K562 (cell line): ENCODE results near the gene DCST1.

ENCODE experiments used
- BRCA1 ChIP-seq, 2 experiments: fragments of 450-650 bp in 1 of 2; sonication (generic) in 1 of 2; formaldehyde crosslinking in 1 of 2; IDR thresholded peaks; 2 replicates each; pipeline versions ENCODE4 v1.5.0 to v1.6.1; 2017 to 2020; ENCODE audit warnings: mild to moderate bottlenecking in 1 of 2, missing genetic modification reagents in 1 of 2
- CHD4 ChIP-seq: fragments of 200-600 bp; sonication (generic); IDR thresholded peaks from 3 replicates; pipeline ENCODE4 v1.6.1; 2012; ENCODE audit warnings: low read depth, mild to moderate bottlenecking, mixed read lengths, low read length, inconsistent platforms; ENCODE audit not compliant: insufficient read depth, insufficient replicate concordance, poor library complexity, severe bottlenecking
- CTCF ChIP-seq, 3 experiments: IDR thresholded peaks in 2 of 3; conservative IDR thresholded peaks in 1 of 3; 2 replicates each; pipeline ENCODE4 v1.5.1; 2011 to 2012; ENCODE audit warnings: low read length in 3 of 3, mild to moderate bottlenecking in 3 of 3, control low read depth in 2 of 3, improper control_type of control experiment in 1 of 3, inconsistent platforms in 1 of 3, low read depth in 1 of 3, mixed read lengths in 1 of 3, moderate library complexity in 1 of 3; ENCODE audit not compliant: insufficient read depth in 2 of 3
- EZH2 ChIP-seq: IDR thresholded peaks from 2 replicates; pipeline ENCODE4 v1.6.1; 2012; ENCODE audit warnings: low read depth, mild to moderate bottlenecking, inconsistent platforms, low read length, borderline replicate concordance
- HNRNPLL ChIP-seq: fragments of 200-400 bp; formaldehyde crosslinking; IDR thresholded peaks from 2 replicates; pipeline ENCODE4 v1.6.1; 2017; ENCODE audit warnings: low read length, low read depth, mild to moderate bottlenecking; ENCODE audit not compliant: poor library complexity, severe bottlenecking
- JUNB ChIP-seq: fragments of 450-650 bp; formaldehyde crosslinking; conservative IDR thresholded peaks from 2 replicates; pipeline ENCODE4 v1.4.0; 2020; ENCODE audit warnings: mild to moderate bottlenecking
- KDM4B ChIP-seq, 2 experiments: fragments of 450-650 bp in 1 of 2; sonication (generic) in 1 of 2; IDR thresholded peaks; 2 replicates each; pipeline ENCODE4 v1.6.1; 2016 to 2017; ENCODE audit warnings: borderline replicate concordance in 2 of 2, antibody characterized with exemption in 1 of 2, low read depth in 1 of 2, mild to moderate bottlenecking in 1 of 2
- KLF13 ChIP-seq: fragments of 450-650 bp; IDR thresholded peaks from 2 replicates; pipeline ENCODE4 v1.6.1; 2016; ENCODE audit warnings: missing genetic modification characterization, low read depth, mild to moderate bottlenecking, missing compliant biosample characterization, moderate library complexity, borderline replicate concordance
- MCM7 ChIP-seq, 2 experiments: fragments of 450-650 bp; IDR thresholded peaks; 2 replicates each; pipeline ENCODE4 v1.6.1; 2016 to 2018
- PHF8 ChIP-seq: fragments of 200-600 bp; sonication (generic); IDR thresholded peaks from 2 replicates; pipeline ENCODE4 v1.6.1; 2012; ENCODE audit warnings: mixed run types, mild to moderate bottlenecking, inconsistent platforms, low read length, moderate library complexity, borderline replicate concordance
- RFX5 ChIP-seq: IDR thresholded peaks from 2 replicates; pipeline ENCODE4 v1.6.1; 2011; ENCODE audit warnings: low read depth, mild to moderate bottlenecking, improper control_type of control experiment, low read length
- ZBTB33 ChIP-seq: sonication (generic); formaldehyde crosslinking; IDR thresholded peaks from 2 replicates; pipeline ENCODE4 v1.8.1; 2023; ENCODE audit warnings: mild to moderate bottlenecking, missing genetic modification reagents
- ZNF12 ChIP-seq: sonication (generic); formaldehyde crosslinking; IDR thresholded peaks from 2 replicates; pipeline ENCODE4 v1.4.0; 2020; ENCODE audit warnings: mild to moderate bottlenecking, missing genetic modification reagents

GRCh38 chr1:155012026-155012546 is 21.5 kb upstream of the DCST1 start:
- TF ChIP-seq ZBTB33 (CRISPR knock-in tag) (no peak), MCM7 (IDR thresholded peaks at IDR 0.05) (no peak), PHF8 (no peak), ZNF12 (CRISPR knock-in tag) (no peak), CTCF (IDR thresholded peaks at IDR 0.05 in 2 of 3, conservative IDR thresholded peaks at IDR 0.05 in 1 of 3; ENCODE audit: insufficient read depth in 2 of 3, low read depth in 1 of 3, low read length in 3 of 3) (no peak), KLF13 (tag) (no peak), CHD4 (no peak), RFX5 (no peak), HNRNPLL (no peak), EZH2 (no peak), JUNB (no peak), KDM4B (IDR thresholded peaks at IDR 0.05; ENCODE audit: borderline replicate concordance in 2 of 2, low read depth in 1 of 2) (no peak), BRCA1 (IDR thresholded peaks at IDR 0.05) (no peak), BRCA1 (CRISPR knock-in tag; IDR thresholded peaks at IDR 0.05) (no peak)
